Ishikawa (cell line): Measurements from ENCODE around the gene PON1.

ENCODE experiments used
- CEBPB ChIP-seq: IDR thresholded peaks from 2 replicates; pipeline ENCODE4 v1.6.1; 2012
- EP300 ChIP-seq: IDR thresholded peaks from 2 replicates; pipeline ENCODE4 v1.6.1; 2012; ENCODE audit warnings: borderline replicate concordance
- NFIC ChIP-seq: IDR thresholded peaks from 2 replicates; pipeline ENCODE4 v1.6.1; 2012
- RAD21 ChIP-seq: IDR thresholded peaks from 2 replicates; pipeline ENCODE4 v1.6.1; 2012; ENCODE audit warnings: low read depth
- TAF1 ChIP-seq: IDR thresholded peaks from 2 replicates; pipeline ENCODE4 v1.6.1; 2012; ENCODE audit warnings: low read depth, mild to moderate bottlenecking
- YY1 ChIP-seq: IDR thresholded peaks from 2 replicates; pipeline ENCODE4 v1.6.1; 2012; ENCODE audit warnings: low read depth
- ZBTB7A ChIP-seq: IDR thresholded peaks from 2 replicates; pipeline ENCODE4 v1.6.1; 2012; ENCODE audit warnings: low read depth
- TF ChIP-seq, protein P1 (sequence below): IDR thresholded peaks from 2 replicates; pipeline ENCODE4 v1.6.1; 2012; ENCODE audit warnings: low read depth, mild to moderate bottlenecking
- TF ChIP-seq, protein P2 (sequence below): IDR thresholded peaks from 2 replicates; pipeline ENCODE4 v1.6.1; 2012

- TF ChIP-seq EP300 (no peak), RAD21 (no peak), ZBTB7A (no peak), TAF1 (no peak), CEBPB (no peak), NFIC (no peak), YY1 (no peak)
- TF ChIP-seq, protein P1, sequence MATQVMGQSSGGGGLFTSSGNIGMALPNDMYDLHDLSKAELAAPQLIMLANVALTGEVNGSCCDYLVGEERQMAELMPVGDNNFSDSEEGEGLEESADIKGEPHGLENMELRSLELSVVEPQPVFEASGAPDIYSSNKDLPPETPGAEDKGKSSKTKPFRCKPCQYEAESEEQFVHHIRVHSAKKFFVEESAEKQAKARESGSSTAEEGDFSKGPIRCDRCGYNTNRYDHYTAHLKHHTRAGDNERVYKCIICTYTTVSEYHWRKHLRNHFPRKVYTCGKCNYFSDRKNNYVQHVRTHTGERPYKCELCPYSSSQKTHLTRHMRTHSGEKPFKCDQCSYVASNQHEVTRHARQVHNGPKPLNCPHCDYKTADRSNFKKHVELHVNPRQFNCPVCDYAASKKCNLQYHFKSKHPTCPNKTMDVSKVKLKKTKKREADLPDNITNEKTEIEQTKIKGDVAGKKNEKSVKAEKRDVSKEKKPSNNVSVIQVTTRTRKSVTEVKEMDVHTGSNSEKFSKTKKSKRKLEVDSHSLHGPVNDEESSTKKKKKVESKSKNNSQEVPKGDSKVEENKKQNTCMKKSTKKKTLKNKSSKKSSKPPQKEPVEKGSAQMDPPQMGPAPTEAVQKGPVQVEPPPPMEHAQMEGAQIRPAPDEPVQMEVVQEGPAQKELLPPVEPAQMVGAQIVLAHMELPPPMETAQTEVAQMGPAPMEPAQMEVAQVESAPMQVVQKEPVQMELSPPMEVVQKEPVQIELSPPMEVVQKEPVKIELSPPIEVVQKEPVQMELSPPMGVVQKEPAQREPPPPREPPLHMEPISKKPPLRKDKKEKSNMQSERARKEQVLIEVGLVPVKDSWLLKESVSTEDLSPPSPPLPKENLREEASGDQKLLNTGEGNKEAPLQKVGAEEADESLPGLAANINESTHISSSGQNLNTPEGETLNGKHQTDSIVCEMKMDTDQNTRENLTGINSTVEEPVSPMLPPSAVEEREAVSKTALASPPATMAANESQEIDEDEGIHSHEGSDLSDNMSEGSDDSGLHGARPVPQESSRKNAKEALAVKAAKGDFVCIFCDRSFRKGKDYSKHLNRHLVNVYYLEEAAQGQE: no peak
- TF ChIP-seq, protein P2, sequence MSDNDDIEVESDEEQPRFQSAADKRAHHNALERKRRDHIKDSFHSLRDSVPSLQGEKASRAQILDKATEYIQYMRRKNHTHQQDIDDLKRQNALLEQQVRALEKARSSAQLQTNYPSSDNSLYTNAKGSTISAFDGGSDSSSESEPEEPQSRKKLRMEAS: no peak
Observed at GRCh38 chr7:95340491-95340890, 16.2 kb upstream of the PON1 start.
